GM19397 (cell line): ENCODE results near the gene CFAP77.

Experiments
- ATAC-seq: cut with Tn5 transposase; IDR thresholded peaks from one replicate; pipeline ENCODE4 v1.9.1; 2021; ENCODE audit warnings: mild to moderate bottlenecking, moderate library complexity; ENCODE audit not compliant: unreplicated experiment

The CFAP77 gene

DNA sequence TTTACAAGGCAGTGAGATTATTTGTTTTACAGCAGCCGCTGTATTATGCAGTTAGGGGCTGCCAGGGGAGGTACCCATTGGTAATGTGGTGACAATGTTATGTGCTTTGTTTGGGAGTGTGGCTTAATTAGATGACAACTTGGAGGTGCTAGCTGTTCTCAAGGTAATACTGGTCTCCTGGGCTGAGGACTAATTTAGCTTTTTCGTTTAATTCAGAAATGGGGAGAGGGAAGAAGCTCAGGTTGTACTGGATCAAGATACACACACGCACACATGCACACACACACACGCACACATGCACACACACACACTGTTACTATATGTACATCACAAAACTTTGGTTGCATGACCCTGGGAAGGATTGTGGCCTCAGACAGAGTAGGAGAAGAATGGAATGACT lies 37.9 kb downstream of the CFAP77 start:
- ATAC-seq, result no peak

DNA sequence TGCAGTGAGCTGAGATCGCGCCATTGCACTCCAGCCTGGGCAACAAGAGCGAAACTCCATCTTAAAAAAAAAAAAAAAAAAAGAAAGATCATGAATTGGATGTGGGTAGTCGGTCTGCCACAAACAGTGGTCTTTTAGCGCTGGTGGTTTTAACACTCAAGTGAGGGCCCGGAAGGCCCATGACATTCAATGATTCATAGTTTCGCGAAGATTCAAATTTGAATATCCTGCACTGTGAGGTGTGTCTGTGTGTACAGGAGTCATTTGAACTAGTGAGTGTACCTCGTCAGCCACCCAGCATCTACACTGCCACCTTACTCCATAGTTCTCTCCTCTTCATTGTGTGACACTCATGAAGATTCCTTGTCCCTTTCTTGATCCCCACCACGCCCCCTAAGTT lies 41.3 kb downstream of the CFAP77 start:
- no peak for ATAC-seq

DNA sequence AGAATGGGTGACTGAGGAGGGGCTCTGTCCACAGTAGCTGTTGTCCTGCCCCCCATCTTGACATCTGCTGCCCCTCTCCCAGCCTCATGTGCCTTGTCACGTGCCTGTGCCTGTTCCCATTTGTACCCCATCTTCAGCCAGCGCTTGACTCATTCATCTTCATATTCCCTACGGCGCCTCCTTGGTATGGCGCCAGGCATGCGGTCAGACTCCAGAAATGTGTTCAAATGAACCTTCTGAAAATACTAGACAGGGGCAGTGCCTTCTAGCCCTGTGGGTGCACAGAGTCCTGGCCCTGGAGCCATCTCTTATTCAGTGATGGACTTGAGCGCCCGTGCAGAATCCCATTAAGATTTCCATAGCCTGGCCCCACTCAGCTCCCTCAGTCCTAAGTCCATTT lies 46.2 kb downstream of the CFAP77 start:
- no peak for ATAC-seq

DNA sequence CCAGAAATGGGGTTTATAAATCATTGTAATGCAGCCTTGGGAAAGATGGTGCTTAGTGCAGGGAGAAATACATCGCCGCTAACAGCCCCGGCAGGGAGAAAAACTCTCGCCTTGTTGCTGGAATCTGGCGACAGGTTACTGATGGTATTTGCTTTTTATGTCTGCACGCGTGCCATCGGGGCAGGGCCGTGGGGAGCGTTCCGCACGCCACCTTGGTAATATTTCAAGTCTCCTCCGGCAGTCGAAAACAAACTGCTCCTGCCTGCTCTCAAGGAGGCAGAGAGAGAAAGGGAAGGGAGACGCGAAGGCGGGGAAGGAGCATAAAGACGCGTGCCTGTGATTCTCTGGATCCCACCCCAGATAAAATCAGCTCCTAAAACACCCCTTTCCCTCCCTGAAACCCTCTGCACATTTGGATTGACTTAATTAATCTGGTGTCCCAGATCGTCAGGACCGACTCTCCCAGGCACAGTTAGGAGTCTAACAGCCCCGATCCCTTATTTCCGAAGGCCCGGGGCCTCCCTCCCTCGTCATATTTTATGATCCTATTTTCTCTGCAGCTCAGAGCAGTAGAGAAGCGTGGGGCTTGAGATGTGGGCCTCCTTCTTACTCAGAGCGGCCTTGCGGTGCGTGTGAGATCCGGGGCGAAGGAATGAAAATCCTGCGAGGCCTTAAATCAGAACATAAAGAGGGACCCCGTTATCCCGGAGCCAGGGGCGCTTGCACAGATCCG lies 47.7 kb downstream of the CFAP77 start:
- no peak for ATAC-seq

DNA sequence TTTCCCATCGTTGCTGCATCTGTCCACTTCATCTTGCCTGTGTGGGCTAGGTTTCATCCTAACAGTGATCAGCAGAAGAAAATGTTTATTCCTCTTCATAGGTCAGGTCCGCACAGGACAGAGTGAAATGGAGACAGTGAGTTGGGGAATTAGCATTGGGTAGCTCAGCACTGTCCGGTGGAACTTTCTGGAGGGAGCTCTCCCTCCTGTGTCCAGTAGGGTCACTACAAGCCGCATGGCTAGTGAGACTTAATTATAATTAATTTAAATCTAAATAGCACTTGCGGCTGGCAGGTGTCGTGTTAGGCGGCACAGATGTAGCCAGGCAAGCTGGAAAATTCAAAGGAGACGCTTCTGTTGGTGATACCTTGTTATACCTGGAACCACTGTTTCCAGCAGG lies 48.4 kb downstream of the CFAP77 start:
- ATAC-seq, result no peak

DNA sequence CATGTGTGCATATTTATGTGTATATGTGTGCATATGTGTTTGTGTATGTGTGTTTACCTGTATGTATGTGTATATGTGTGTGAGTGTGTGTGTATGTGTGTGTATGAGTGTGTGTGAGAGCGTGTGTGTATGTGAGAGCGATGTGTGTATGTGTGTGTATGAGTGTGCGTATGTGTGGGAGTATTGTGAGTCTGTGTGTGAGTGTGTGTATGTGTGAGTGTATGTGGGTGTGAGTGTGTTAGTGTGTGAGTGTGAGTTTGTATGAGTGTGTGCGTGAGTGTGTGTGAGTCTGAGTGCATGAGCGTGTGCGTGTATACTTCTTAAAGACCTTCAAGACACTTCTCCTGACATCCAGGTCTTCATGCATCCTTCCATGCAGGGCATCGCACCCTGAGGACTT lies 49.6 kb downstream of the CFAP77 start:
- no peak for ATAC-seq

DNA sequence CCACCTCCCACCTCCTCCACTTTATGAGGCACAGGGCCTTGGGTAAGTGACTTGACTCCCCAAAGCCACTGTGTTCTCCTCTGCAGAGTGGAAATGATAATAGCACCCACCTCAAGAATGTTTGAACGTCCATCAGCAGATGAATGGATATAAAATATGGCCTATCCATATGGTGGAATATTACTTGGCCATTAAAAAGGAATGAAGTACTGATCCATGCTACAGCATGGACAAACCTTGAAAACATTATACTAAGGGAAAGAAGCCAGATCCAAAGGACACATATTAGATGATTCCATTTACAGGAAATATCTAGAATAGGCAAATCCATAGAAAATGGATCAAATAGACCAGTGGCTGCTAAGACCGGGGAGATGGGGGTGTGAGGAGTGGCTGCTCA lies 50.2 kb downstream of the CFAP77 start:
- ATAC-seq, result no peak

DNA sequence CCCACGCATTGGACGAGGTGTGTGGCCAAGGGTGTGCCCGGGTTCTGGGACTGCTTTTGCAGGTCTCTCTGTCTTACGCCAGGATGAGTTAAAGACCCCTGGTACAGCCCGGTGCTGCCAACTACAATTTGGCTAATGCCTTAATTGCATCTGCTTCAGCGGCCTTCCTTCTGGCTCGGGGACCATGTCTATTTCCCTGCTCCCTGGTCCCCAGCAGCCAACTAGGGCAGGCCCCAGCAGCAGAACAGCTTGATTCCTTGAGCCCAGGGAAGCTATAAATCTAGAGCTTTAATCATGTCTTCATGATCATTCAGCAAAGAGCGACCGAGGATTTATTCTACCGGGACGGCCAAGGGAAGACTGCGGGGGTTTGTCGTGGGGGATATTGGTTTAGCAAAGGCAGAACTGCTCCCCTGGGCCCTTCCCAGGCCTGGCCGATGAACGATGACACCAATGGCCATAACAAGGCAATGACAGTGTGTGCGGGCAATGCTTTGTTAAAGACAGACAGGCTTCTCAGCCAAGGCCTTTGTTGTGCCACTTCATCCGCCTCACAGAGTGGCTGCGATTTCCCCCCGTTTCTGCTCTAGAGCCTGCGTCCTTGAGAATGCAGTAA lies 51.4 kb downstream of the CFAP77 start:
- no peak for ATAC-seq

DNA sequence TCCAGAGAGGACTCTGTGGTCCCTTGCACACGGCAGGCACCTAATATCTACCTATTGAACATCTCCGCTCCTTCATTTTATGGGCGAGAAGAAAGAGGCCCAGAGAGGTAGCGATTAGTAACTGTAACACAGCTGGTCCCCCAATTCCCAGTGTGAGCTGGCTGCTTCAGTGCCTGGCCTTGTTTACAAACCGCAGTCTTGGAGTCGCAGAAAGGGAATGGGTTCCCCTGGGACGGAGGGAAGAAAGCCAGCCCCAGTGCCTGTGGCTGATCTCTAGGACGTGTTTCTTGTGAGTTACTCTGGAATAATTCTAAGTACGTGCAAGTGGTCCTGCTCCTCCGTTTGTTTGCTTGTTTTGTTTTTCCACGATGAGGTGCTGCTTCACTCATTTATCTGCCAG lies 52.0 kb downstream of the CFAP77 start:
- no peak for ATAC-seq

DNA sequence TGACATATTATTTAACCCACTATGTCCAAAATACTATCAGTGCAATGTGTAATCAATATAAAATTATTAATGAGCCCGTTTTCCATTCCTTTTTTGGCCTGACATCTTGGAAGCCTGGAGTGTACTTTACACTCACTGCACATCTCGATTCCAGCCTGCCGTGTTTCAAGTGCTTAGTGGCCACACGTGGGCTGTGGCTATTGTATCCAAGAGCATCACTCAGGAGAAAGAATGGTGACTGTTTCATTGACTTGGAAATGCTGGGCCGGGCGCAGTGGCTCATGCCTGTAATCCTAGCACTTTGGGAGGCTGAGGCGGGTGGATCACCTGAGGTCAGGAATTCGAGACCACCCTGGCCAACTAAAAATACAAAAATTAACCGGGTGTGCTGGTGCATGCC lies 54.5 kb downstream of the CFAP77 start:
- no peak for ATAC-seq

DNA sequence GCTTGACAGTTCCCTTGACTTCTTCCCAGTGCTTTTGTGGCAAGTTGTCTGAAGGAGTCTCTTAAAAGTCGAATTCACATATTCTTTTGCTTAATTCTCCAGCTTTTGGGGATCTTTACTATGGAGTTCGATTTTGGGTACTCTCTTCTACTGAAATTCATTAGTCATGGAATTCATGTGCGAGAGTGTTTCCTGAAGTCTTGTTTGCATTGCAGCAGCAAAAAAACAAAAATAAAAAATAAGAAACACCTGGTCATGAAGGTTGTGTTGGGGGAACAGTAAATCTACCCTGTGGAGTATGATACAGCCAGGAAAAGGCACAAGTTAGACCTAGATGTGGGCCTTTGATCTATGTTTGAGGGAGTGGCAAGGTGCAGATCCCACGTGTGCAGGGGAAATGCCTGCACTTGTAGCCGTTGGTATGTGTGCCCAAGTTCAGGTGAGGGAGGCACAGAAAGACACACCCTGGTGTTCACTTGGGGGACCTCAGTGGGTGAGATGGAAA lies 55.2 kb downstream of the CFAP77 start:
- ATAC-seq, result no peak

DNA sequence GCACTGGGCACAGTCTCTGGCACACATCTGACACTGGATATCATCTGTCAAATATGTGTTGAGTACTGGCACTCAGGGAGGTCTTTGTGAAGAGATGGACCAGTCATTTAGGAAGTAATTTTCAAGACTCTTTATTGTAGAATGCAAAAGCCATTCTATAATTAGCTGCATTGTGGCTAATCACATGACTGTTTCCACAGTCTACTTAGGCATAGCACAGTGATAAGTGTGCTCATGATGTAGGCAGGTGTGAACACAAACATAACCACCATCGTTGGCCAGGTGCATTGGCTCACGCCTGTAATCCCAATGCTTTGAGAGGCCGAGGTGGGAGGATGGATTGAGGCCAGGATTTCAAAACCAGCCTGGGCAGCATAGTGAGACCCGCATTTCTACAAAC lies 62.2 kb downstream of the CFAP77 start:
- ATAC-seq, result no peak

DNA sequence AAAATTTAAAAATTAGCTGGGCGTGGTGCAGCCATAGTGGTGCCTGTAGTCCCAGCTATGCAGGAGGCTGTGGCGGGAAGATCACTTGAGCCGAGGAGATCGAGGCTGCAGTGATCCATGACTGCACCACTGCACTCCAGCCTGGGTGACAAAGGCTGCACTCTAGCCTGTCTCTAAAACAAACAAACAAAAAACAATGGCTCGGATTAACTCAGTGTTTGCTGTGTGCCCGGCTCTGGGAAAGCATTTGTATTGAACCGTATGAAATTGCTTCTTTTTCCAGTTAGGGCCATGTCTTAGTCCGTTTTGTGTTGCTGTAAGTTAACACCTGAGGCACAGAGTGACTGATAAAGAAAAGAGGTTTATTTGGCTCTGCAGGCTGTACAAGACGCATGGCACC lies 62.6 kb downstream of the CFAP77 start:
- ATAC-seq, result no peak

DNA sequence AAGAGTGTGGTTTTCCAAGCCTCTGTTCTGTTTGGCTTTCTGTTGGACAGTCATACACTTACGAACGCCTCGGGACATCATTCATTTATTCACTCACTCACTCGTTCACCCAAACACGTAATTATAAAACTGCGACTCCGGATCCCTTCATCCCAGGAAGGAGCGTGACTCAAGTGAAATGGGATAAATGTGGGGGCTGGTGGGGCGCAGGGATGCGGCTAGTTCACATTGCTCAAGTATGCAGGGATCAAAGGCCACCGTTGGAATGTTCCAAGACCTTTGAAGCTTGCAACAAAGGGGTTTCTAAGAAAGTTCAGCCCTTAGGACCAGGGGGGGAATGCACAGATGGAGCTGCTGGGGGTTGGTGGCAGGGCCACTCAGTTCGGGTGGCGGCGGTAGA lies 64.2 kb downstream of the CFAP77 start:
- no peak for ATAC-seq

DNA sequence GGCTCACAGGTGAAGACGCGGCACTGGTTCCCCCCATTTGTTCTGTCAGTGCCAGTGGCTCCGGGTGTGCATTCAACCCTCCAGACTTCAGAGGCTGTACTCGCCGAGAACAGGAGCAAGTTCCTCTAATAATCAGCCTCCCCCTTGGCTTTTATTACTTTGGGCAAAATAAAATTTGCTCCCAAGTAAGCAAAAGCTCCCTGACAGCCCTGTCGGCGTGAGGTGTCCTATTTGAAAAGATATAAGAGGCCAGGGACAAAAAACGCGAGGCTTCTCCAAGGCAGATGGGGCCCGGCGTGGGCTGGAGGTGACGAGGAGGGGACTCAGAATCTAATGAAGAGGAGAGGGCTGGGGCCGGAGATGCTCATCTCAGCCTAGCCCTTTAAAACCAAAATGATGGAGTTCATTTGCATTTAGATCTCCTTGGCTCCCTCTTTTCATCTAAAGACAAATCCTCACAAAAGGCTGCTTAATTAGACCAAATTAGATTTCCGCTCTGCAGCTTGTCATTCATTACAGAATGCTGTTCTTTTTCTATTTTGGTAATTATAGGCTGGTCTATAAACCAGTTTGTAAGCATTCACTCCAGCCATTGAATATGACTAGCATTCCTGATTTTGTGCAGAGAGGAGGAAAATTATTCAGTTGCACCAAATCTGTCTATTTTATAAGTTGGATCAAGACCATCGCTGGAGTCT lies 68.5 kb downstream of the CFAP77 start:
- no peak for ATAC-seq

DNA sequence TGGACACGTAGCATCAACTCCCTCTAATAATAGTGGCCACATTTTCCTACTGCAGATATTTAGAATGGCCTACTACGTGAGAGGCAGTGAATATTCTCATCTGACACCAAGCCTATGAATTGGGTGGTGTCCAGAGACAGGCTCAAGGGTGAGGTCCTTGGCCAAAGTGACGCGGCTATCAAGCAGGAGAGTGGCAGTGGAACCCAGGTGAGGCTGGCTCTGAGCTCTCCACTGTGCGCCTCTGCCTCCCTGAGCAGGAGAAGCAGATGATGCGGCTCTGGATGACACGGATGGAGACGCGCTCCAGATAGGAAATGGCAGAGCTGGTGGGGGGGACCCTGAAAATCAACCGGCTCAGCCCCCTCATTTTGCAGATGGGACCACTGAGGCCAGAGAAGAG lies 69.7 kb downstream of the CFAP77 start:
- no peak for ATAC-seq

DNA sequence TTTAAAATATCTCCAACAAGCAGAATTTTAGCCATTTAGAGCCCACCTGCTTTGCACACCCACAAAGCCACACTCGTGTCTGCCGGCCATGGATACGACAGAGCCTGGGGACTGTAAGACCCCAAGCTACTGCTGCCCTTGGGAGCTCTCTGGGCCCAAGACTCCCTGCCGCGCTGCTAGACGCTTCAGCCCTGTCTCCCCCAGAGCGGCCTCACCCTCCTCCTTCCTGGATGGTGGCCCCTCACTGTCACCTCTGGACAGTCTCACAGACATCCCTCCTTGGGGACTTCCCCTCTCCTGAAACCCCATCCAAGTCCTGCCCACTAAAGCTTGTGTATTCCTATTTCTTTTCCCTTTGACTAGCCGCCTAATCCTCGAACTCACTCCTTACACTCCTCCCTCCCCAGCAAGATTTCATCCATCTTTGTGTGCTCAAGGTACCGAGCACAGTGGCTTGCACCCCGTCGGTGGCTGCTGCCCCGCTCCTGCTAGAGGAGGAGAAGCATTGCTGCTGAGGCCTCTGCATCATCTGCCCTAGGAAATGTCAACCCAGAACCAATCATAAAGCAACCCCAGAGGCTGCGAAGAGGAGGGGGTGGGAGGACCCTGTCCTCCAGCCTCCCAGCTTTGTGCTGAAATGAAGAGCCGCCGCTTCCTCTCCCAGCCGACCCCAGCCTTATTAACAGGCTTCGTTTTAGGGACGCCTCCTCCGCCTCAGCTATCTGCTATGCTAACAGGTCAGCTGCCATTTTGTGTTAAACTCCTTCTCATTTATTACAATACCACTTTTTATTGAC lies 71.2 kb downstream of the CFAP77 start:
- ATAC-seq, result no peak

DNA sequence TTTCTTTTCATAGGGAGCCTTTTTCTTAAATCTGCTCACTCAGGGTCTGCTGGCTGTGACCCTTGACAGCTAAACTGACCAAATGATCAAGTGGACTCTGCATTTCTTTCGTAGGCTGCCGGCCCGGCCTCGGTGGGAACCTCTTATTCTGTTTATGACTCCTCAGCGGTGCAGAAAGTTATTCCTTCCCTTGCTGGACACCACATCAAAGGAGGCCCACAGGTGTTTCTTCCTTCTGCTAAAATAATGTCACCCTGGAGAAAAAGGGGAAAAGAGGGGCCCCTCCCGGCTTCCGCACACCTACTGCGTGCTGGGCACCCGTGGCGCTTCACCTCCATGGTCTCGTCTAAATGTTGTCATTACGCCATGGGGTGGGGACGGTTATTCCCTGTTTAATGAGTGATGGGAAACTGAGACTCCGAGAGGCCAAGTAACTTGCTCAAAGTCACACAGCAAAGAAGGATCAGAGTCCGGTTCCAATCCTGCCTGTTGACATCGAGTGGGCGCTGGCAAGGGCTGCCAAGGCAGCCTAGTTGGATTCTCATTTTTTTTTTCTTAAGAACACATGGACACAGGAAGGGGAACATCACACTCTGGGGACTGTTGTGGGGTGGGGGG lies 72.3 kb downstream of the CFAP77 start:
- no peak for ATAC-seq

DNA sequence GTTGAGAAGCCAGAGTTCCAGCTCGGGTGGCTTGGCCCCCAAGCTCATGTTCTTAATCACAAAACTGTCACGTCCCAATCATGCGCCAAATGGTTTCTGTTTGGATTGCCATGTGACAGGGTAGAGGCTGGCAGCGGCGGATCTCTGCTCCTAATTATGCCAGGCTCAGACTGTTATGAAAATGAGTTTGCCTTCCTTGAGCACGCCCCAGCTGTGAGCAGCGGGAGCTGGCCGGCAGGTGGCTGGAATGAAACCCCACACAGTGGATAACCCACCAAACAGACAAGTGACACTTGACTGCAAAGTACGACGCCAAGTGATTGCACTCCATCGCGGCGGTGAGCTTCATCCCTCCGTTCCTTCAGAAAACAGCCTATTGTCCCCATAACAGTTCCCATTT lies 75.4 kb downstream of the CFAP77 start:
- no peak for ATAC-seq

DNA sequence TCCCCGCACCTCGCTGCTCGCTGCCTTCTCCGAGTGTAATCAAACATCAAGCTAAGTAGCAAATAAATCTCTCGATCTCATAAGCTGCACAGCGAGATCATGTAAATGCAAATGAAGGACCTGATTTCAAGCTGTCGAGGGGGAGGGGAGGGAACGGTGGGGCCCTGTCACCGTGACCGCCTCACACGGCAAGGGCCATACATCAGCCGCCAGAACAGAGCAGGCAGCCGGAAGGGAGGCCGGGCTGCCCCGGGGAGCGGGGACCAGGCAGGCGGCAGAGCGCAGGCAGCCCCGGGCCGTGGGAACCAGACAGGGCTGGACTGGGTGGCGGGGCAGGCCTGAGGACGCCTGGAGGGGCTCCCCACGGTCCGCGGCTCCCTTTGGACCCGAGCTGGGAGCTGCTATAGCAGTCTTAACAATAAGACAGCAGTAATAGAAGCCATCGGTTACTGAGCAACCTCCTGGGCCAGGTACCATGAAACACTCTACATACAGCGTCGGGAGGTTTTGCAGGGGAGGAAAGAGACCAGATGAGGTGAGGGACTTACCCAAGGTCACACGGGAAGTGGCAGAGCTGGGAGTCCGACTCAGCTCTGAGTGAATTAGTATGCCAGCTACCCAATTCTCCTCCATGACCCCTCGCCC lies 76.8 kb downstream of the CFAP77 start:
- ATAC-seq, result no peak
